ENCODE data around the gene LANCL2. TPM values are rescaled to one million over a fixed set of nuclear protein-coding genes. Genes with fewer than 3 reads are reported as not detected.

LANCL2 gene
- total RNA-seq, 6 experiments from 2014 or later: 17.3 to 26.3 (median 21.4) TPM

- peak; percentile 43 for DNase-seq
- H3K27me3 Mint-ChIP-seq (ENCODE audit: insufficient read depth): no peaks in the 10 kb centered on the region; the same call in 1 of the 2 replicates
- no peak overlapping the region for H3K4me3 Mint-ChIP-seq
- no peaks in the 10 kb centered on the region; the same call in 1 of the 2 replicates for H3K36me3 Mint-ChIP-seq (ENCODE audit: low read depth)
- no peak overlapping the region for H3K27ac Mint-ChIP-seq
- peak; percentile 73 for TF ChIP-seq CTCF (IDR thresholded peaks at IDR 0.05)
- peaks cover 1% of the 10 kb centered on the region; the same call in 1 of the 2 replicates for H3K4me1 Mint-ChIP-seq (ENCODE audit: low read depth)
- no peaks in the 10 kb centered on the region for H3K9me3 Mint-ChIP-seq
Observed at GRCh38 chr7:55432939-55433784, 68.0 kb downstream of the LANCL2 start.

GRCh38 chr7:55435466-55435865 is 70.3 kb downstream of the LANCL2 start:
- no peak overlapping the region for H3K27ac Mint-ChIP-seq
- H3K36me3 Mint-ChIP-seq (ENCODE audit: low read depth): no peaks in the 10 kb centered on the region; the same call in 1 of the 2 replicates
- no peak for TF ChIP-seq CTCF (IDR thresholded peaks at IDR 0.05)
- no peaks in the 10 kb centered on the region for H3K9me3 Mint-ChIP-seq
- peaks cover 25% of the 10 kb centered on the region for H3K4me1 Mint-ChIP-seq (ENCODE audit: low read depth)
- peaks cover 2% of the 10 kb centered on the region for H3K27me3 Mint-ChIP-seq (ENCODE audit: insufficient read depth)
- DNase-seq: no peak
- H3K4me3 Mint-ChIP-seq: no peak overlapping the region

- Mint-ChIP-seq H3K9me3 (no peaks in the 10 kb centered on the region), H3K4me1 (ENCODE audit: low read depth) (peaks cover 32% of the 10 kb centered on the region), H3K27ac (no peak overlapping the region), H3K4me3 (no peak overlapping the region), H3K27me3 (ENCODE audit: insufficient read depth) (peaks cover 2% of the 10 kb centered on the region), H3K36me3 (ENCODE audit: low read depth) (no peaks in the 10 kb centered on the region; the same call in 1 of the 2 replicates)
- no peak for TF ChIP-seq CTCF (IDR thresholded peaks at IDR 0.05)
- DNase-seq: no peak
Observed at GRCh38 chr7:55436457-55436856, 71.3 kb downstream of the LANCL2 start.

- TF ChIP-seq CTCF (IDR thresholded peaks at IDR 0.05): no peak
- peaks cover 41% of the 10 kb centered on the region for H3K4me1 Mint-ChIP-seq (ENCODE audit: low read depth)
- H3K27me3 Mint-ChIP-seq (ENCODE audit: insufficient read depth): peaks cover 2% of the 10 kb centered on the region
- no peak overlapping the region for H3K27ac Mint-ChIP-seq
- H3K36me3 Mint-ChIP-seq (ENCODE audit: low read depth): no peaks in the 10 kb centered on the region; the same call in 1 of the 2 replicates
- DNase-seq: no peak
- H3K4me3 Mint-ChIP-seq: no peak overlapping the region
- no peaks in the 10 kb centered on the region for H3K9me3 Mint-ChIP-seq
Observed at GRCh38 chr7:55437375-55437774, 72.2 kb downstream of the LANCL2 start.

GRCh38 chr7:55438085-55438756 is 73.1 kb downstream of the LANCL2 start:
- H3K9me3 Mint-ChIP-seq: no peaks in the 10 kb centered on the region
- no peak overlapping the region for H3K27ac Mint-ChIP-seq
- H3K4me1 Mint-ChIP-seq (ENCODE audit: low read depth): peaks cover 44% of the 10 kb centered on the region
- no peak for TF ChIP-seq CTCF (IDR thresholded peaks at IDR 0.05)
- DNase-seq: no peak
- peaks cover 2% of the 10 kb centered on the region for H3K27me3 Mint-ChIP-seq (ENCODE audit: insufficient read depth)
- no peak overlapping the region for H3K4me3 Mint-ChIP-seq
- no peaks in the 10 kb centered on the region; the same call in 1 of the 2 replicates for H3K36me3 Mint-ChIP-seq (ENCODE audit: low read depth)

Data from HFFc6 (cell line).